GM12878 (cell line): ENCODE results near the gene GBA3.

Experiments used
- CEBPB ChIP-seq, 2 experiments: fragments of 150-350 bp in 1 of 2; IDR thresholded peaks; 2 replicates each; pipeline ENCODE4 v1.6.1; 2012 to 2014; ENCODE audit warnings: low read depth in 2 of 2, low read length in 2 of 2, borderline replicate concordance in 1 of 2, inconsistent platforms in 1 of 2
- POLR2A ChIP-seq: IDR thresholded peaks from 2 replicates; pipeline ENCODE4 v1.6.1; 2011; ENCODE audit warnings: low read depth, mild to moderate bottlenecking, low read length

GRCh38 chr4:22730021-22730420 lies 37.3 kb downstream of the GBA3 start:
- TF ChIP-seq POLR2A (no peak), CEBPB (IDR thresholded peaks at IDR 0.05; ENCODE audit: borderline replicate concordance in 1 of 2, low read depth in 2 of 2, low read length in 2 of 2) (no peak)
